Heart left ventricle (tissue), 16 donors: Measurements from ENCODE around the gene CTBP1. TPM values are rescaled to one million over a fixed set of nuclear protein-coding genes. Genes with fewer than 3 reads are reported as not detected.

Experiments used
- ATAC-seq, 4 donors: fragments of 200-7000 bp; cut with Tn5 transposase; one replicate each; pipeline ENCODE4 v1.9.1; 2020 to 2022; ENCODE audit warnings: moderate library complexity in 4 of 4, mild to moderate bottlenecking in 3 of 4, moderate number of reproducible peaks in 1 of 4
- DNase-seq, 5 donors: peaks; one replicate each; pipeline ENCODE4 v3.0.0-alpha.2; 2020
- H3K27ac ChIP-seq, 12 donors: fragments of 200-600 bp; sonication (generic) in 4 of 12; one replicate each; pipeline versions ENCODE4 v1.5.0 to v1.8.0; 2016 to 2022; ENCODE audit warnings: mild to moderate bottlenecking in 2 of 12
- H3K27me3 ChIP-seq, 9 donors: fragments of 200-600 bp; sonication (generic) in 2 of 9; one replicate each; pipeline versions ENCODE4 v1.5.1 to v1.8.0; 2016 to 2022; ENCODE audit warnings: mild to moderate bottlenecking in 3 of 9
- H3K36me3 ChIP-seq, 9 donors: fragments of 200-600 bp; sonication (generic) in 2 of 9; one replicate each; pipeline versions ENCODE4 v1.5.0 to v1.8.0; 2018 to 2022; ENCODE audit warnings: mild to moderate bottlenecking in 2 of 9
- H3K4me1 ChIP-seq, 12 donors: fragments of 200-600 bp; sonication (generic) in 4 of 12; one replicate each; pipeline versions ENCODE4 v1.5.0 to v1.8.0; 2016 to 2022; ENCODE audit warnings: mild to moderate bottlenecking in 3 of 12
- H3K4me3 ChIP-seq, 12 donors: fragments of 200-600 bp; sonication (generic) in 4 of 12; one replicate each; pipeline versions ENCODE4 v1.5.0 to v1.8.0; 2017 to 2022; ENCODE audit warnings: mild to moderate bottlenecking in 9 of 12, moderate library complexity in 4 of 12
- H3K9me3 ChIP-seq, 12 donors: fragments of 200-600 bp; sonication (generic) in 4 of 12; one replicate each; pipeline versions ENCODE4 v1.5.0 to v1.8.0; 2016 to 2022; ENCODE audit warnings: mild to moderate bottlenecking in 1 of 12
- POLR2A ChIP-seq, 2 donors: fragments of 450-650 bp; IDR thresholded peaks; one replicate each; pipeline ENCODE4 v1.6.1; 2017; ENCODE audit warnings: antibody characterized with exemption in 2 of 2, mild to moderate bottlenecking in 2 of 2, moderate library complexity in 2 of 2
- WGBS, 4 donors: extraction: QIAGEN DNeasy Blood & Tissue Kit in 2 of 4; methylation state at CpG; one replicate each; pipeline versions ENCODE4 v1.1.5 to v1.1.7; 2013 to 2018; 5-methylcytosine and 5-hydroxymethylcytosine counted together
- intact Hi-C, 10 donors: fragments of 100-400 bp; cut with DNase I; formaldehyde crosslinking; loops; one replicate each; pipeline versions ENCODE4 v1.11.1 to v1.14.2; 2022
- polyA plus RNA-seq, 2 donors: library from polyadenylated mRNA; stranded (reverse); fragments of 200-250 nt; gene quantifications; one replicate each; pipeline ENCODE4 v1.2.3, GENCODE V29; 2013
- total RNA-seq, 9 donors: library from RNA; depleted of rRNA in 2 of 9; stranded (reverse); fragments of >200 nt in 2 of 9; fragmentation: NEBNext Ultra II Directional in 3 of 9; extraction: Animal tissue kit (Norgen Biotek cat#: 25700) in 3 of 9; gene quantifications; one replicate each; pipeline versions ENCODE4 v1.1.0 to v1.2.4, GENCODE V29; 2016 to 2023
- TF ChIP-seq, protein P1 (sequence below), 12 donors: fragments of 200-600 bp; sonication (generic) in 4 of 12; IDR thresholded peaks; one replicate each; pipeline versions ENCODE4 v1.5.0 to v1.8.0; 2018 to 2022; ENCODE audit warnings: antibody characterized with exemption in 12 of 12, mild to moderate bottlenecking in 5 of 12
- donor health status: ischemic (EF 13 %, LVEDD 7.1; RV severe dilation, severe dysfunction).
- donor health status: healthy with polysubstance abuse.
- donor health status: DM: no; HTN: yes; CAD: no.
- donor health status: DM: no; HTN: no; CAD: no.
- donor health status: ischemic (EF 25% LVEDD 6.9; RV normal size, moderate dysfunction).
- donor health status: ischemic (EF 25% LVEDD 5.7; RV mildly dilated, moderate dysfunction).
- donor health status: healthy.
- donor health status: DM: yes; HTN: yes; CAD: no.
- donor health status: ischemic (EF 35%, LVEDD 5.7; RV mildly dilated, moderate dysfunction).
- donor health status: nonischemic (EF 11% LVEDD 7.7; RV severe dilation, severe dysfunction).
- donor health status: DM: yes; HTN: yes; CAD: no.
- donor health status: PGD.
- donor health status: ischemic (EF 29% LVEDD 5.4; RV normal size, mild dysfunction).
- donor health status: nonischemic (EF 23%, LVEDD 6.1; RV moderate dilation, normal function).

The CTBP1 gene
- total and polyA plus RNA-seq, 11 donors: 92.0 to 165 (median 128) TPM

DNA sequence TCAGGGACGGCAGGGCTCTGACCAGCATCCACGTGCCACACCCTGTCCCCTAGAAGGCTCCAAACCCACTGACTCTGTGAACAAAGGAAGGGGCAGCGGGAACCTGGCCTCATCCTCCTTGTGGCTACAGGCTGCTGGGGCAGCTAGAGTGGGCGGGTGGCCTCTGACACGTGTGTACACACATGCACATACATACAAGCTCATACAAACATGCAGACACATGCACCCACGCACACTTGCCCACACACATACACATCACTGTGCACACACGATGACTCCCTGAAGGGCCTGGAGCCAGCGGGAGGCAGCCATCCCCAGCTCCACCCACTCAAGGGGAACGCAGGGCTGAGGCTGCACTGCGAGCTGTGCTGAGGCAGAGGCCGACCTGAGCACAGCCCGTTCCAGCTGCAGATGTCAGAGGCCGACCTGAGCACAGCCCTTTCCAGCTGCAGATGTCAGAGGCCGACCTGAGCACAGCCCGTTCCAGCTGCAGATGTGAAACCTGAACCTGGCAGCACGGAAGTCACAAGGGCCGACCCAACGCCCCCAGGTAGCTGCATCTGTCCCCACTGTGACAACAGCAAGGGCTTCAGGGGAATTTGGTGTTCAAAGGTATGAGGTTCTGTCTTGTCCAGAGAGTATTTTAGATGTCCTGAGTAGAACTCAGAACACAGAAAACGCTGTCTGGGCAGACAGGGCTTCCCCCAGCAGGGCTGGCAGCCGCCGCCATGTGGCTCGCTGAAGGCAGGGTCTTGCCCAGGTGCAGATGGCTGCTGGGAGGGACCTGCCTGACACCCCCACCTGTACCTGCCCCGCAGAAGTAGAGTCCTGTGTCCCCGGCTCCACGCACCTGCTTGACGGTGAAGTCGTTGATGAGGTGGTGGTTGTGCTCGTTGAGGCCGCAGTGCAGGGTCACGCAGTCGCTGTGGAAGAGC, 33.5 kb downstream of the CTBP1 start:
- Histone ChIP-seq H3K9me3 (no peaks in the 10 kb centered on the region), H3K27ac (no peak overlapping the region), H3K4me3 (no peak overlapping the region), H3K27me3 (no peaks in the 10 kb centered on the region), H3K4me1 (peaks cover under 1 to 52% (median 24%) of the 10 kb centered on the region in 12 donors), H3K36me3 (peaks cover 7 to 88% (median 66%) of the 10 kb centered on the region in 9 donors)
- TF ChIP-seq, protein P1, sequence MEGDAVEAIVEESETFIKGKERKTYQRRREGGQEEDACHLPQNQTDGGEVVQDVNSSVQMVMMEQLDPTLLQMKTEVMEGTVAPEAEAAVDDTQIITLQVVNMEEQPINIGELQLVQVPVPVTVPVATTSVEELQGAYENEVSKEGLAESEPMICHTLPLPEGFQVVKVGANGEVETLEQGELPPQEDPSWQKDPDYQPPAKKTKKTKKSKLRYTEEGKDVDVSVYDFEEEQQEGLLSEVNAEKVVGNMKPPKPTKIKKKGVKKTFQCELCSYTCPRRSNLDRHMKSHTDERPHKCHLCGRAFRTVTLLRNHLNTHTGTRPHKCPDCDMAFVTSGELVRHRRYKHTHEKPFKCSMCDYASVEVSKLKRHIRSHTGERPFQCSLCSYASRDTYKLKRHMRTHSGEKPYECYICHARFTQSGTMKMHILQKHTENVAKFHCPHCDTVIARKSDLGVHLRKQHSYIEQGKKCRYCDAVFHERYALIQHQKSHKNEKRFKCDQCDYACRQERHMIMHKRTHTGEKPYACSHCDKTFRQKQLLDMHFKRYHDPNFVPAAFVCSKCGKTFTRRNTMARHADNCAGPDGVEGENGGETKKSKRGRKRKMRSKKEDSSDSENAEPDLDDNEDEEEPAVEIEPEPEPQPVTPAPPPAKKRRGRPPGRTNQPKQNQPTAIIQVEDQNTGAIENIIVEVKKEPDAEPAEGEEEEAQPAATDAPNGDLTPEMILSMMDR (IDR thresholded peaks at IDR 0.05): no peak
- no peak for TF ChIP-seq POLR2A (IDR thresholded peaks at IDR 0.05)
- intact Hi-C loops: no loop called here
- DNase-seq (peak in 1 of 5 donors; percentile 49), ATAC-seq (peak in 1 of 4 donors; percentile 18)
- 78 to 89% (median 83%) methylated on average over 22 to 31 of the region's 31 CpGs for WGBS, 4 donors

DNA sequence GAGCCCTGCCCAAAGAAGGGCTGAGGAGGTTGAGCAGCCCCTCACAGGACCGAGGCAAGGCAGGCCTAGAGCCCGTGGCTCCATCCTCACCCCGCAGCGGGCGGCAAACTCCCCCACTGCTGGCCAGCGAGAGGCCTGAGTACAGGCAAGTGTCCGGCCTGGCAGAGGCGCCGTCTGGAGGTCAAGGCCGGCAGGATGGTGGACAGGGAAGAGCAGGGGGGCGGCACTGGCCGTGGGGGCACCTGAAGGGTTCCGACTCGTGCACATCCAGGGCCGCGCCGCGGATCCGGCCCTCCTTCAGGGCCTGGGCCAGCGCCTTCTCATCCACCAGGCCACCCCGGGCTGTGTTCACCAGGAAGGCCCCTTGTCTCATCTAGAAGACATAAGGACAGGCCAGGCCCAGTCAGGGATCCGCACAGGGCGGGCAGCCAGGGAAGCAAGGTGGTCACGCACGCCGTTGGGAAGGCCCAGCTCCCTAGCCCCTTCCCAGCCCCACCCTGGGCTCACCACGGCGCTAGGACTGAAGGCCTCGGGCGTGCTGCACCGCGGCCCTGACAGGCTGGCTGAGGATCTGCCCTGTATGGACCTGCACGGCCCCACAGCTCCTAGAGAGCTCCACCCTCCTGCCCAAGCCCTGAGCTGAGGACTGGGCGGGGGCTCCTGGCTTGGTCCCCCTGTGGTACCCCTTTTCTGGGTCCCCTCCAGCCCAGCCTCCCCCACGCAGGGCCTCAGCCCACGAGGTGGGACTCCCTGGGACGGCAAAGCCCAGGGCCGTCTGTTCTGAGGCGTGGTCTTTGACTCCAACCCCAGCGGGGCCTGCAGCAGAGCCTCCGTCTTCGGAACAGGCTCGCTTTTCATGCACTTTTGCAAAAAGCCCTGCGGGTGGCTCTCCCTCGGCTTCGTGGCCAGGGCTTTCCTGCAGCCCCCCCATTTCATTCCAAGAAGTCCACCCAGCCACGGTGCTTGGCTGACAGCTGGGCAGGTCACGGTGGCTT, 34.5 kb downstream of the CTBP1 start:
- ATAC-seq (no peak), DNase-seq (peak in 2 of 5 donors; percentile 23 to 62)
- no peak overlapping the region for H3K27ac ChIP-seq
- 89 to 91% (median 89%) methylated on average over 28 to 48 of the region's 48 CpGs for WGBS, 4 donors
- H3K36me3 ChIP-seq: peaks cover 7 to 81% (median 59%) of the 10 kb centered on the region in 9 donors
- intact Hi-C loops: loop anchor here in 4 of 10 donors (5.0 kb wide), 3 partner anchors 33 to 47 kb away; partner anchors contain the start of genes SPON2 (in 2 of the 4) and CTBP1 (in 1 of the 4)
- no peak for TF ChIP-seq POLR2A (IDR thresholded peaks at IDR 0.05)
- TF ChIP-seq, protein P1 (IDR thresholded peaks at IDR 0.05): no peak
- no peaks in the 10 kb centered on the region for H3K27me3 ChIP-seq
- no peaks in the 10 kb centered on the region for H3K9me3 ChIP-seq
- no peak overlapping the region for H3K4me3 ChIP-seq
- H3K4me1 ChIP-seq: peaks cover 5 to 59% (median 34%) of the 10 kb centered on the region in 12 donors

DNA sequence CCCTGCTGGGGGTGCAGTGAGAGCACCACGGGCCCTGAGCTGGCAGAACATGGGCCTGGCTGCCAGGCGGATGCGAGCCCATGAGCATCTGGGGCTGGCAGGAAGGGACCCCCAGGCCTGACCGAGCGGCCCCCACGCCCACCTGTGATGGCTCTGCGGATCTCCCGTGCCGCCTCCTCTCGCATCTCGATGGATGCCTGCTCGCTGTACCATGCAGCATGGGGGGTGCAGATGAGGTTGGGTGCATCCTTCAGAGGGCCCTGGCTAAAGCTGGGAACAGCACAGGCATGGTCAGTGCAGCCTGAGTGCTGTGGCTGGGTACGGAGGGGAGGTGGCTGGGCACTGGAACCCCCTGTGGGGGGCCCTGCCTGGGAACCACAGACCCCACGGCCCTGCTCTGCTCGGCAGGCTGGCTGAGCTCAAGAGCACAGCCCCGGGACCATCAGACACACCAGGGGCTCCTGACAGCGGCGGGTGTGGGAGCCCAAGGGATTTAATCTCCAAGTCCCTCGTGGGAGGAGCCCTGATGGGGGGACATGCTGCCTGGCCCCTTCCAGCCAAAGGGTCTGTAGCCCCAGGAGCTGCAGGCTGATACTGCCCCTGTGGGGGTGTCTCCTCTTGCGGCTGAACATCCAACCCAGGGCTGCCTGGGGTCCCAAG, 35.5 kb downstream of the CTBP1 start:
- ATAC-seq: no peak
- H3K27ac ChIP-seq: no peak overlapping the region
- 85 to 98% (median 87%) methylated on average over 6 to 20 of the region's 20 CpGs for WGBS, 4 donors
- peaks cover 7 to 76% (median 59%) of the 10 kb centered on the region in 9 donors for H3K36me3 ChIP-seq
- peaks cover 5 to 68% (median 44%) of the 10 kb centered on the region in 12 donors for H3K4me1 ChIP-seq
- peak in 2 of 5 donors; percentile 27 to 57 for DNase-seq
- H3K9me3 ChIP-seq: no peaks in the 10 kb centered on the region
- H3K27me3 ChIP-seq: no peaks in the 10 kb centered on the region
- H3K4me3 ChIP-seq: no peak overlapping the region
- intact Hi-C loops: loop anchor here in 4 of 10 donors (5.0 kb wide), 3 partner anchors 34 to 46 kb away; partner anchors contain the start of genes SPON2 (in 2 of the 4) and CTBP1 (in 1 of the 4)
- no peak for TF ChIP-seq POLR2A (IDR thresholded peaks at IDR 0.05)
- TF ChIP-seq, protein P1 (IDR thresholded peaks at IDR 0.05): no peak
